A549 treated with dexamethasone at 1 μM for 4 hours (cell line): ENCODE results near the gene TMEFF2. TPM values are rescaled to one million over a fixed set of nuclear protein-coding genes. Genes with fewer than 3 reads are reported as not detected.

Experiments used
- total RNA-seq: library from RNA; stranded (reverse); fragments of 200-300 nt; extraction: Qiagen RNA extraction; gene quantifications from 5 replicates; pipeline ENCODE4 v1.2.3, GENCODE V29; 2022

The TMEFF2 gene, protein sequence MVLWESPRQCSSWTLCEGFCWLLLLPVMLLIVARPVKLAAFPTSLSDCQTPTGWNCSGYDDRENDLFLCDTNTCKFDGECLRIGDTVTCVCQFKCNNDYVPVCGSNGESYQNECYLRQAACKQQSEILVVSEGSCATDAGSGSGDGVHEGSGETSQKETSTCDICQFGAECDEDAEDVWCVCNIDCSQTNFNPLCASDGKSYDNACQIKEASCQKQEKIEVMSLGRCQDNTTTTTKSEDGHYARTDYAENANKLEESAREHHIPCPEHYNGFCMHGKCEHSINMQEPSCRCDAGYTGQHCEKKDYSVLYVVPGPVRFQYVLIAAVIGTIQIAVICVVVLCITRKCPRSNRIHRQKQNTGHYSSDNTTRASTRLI
- 0.20 to 0.50 TPM (median 0.34 TPM) in 5 replicates for total RNA-seq

DNA sequence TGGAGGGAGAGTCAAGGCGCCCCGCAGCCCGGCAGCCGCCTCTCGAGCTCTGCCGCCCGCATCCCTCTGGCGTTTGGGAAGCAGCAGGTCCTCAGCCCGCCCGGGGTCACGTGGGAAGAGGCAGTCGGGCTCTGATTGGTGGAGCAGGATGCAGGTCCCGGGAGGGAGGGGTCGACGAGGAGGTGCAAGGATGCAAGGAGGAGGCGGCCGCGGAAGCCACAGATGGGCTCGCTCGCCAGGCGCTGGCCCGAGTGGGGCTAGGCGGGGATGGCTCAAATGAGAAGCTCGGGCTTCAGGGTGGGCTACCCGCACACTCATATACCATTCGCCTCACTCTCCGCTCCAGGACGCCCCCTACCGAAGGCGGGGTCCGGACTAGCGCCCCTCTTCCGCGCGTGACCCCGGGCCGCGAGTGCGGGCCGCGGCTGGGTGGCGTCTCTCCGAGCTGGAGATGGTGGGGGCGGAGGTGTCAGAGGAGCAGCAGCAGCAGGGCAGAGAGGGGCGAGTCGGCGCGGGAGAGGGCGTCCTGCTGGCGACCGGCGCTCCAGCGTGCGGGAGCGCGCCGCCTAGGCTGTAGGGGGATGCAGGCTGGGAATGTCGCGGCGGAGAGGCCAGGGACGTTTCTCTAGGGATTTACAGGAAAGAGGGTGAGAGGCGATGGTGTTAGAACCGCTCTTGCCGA is at the start of gene TMEFF2:
TSS of gene TMEFF2 (minus strand) at position 68 of the 682 bp plus-strand sequence. CDS start 409 bp downstream, outside the sequence.

